NCI-H1694 (cell line): ENCODE measurements around the gene HBM.
"Not testable (repeated sequence)": the region's sequence is repeated elsewhere in the genome, so short reads cannot be mapped to it uniquely, and the experiment has no call there.

Experiments
- DNase-seq: peaks from one replicate; lab custom pipeline; 2025; lab: John Stamatoyannopoulos, UW

Gene HBM

GRCh38 chr16:165539-166374 lies at the start of gene HBM:
Gene HBM, plus strand, starts transcription at chr16:165978. Its CDS starts 20 bp downstream, at chr16:165998.
- no peak for DNase-seq

- DNase-seq, result no peak
These were observed 49.8 kb upstream of the HBM start for GRCh38 chr16:116015-116414.

- DNase-seq, result peak; percentile 24
These were observed 48.1 kb upstream of the HBM start for GRCh38 chr16:117379-118365.

- no peak for DNase-seq
These were observed 46.9 kb upstream of the HBM start for GRCh38 chr16:118857-119256.

GRCh38 chr16:119295-119694 lies 46.5 kb upstream of the HBM start:
- no peak for DNase-seq

GRCh38 chr16:119835-120491 lies 45.8 kb upstream of the HBM start:
- no peak for DNase-seq

GRCh38 chr16:120756-121155 lies 45.0 kb upstream of the HBM start:
- DNase-seq, result no peak

GRCh38 chr16:122361-122760 lies 43.4 kb upstream of the HBM start:
- no peak for DNase-seq

- DNase-seq, result not testable (repeated sequence)
These were observed 42.0 kb upstream of the HBM start for GRCh38 chr16:123558-124350.

- no peak for DNase-seq
These were observed 40.8 kb upstream of the HBM start for GRCh38 chr16:125011-125410.

- no peak for DNase-seq
These were observed 36.7 kb upstream of the HBM start for GRCh38 chr16:129075-129474.

GRCh38 chr16:130533-131173 lies 35.1 kb upstream of the HBM start:
- no peak for DNase-seq

- no peak for DNase-seq
These were observed 33.7 kb upstream of the HBM start for GRCh38 chr16:132120-132519.

- no peak for DNase-seq
These were observed 32.1 kb upstream of the HBM start for GRCh38 chr16:133716-134115.

GRCh38 chr16:138049-138417 lies 27.7 kb upstream of the HBM start:
- DNase-seq, result no peak

- no peak for DNase-seq
These were observed 25.5 kb upstream of the HBM start for GRCh38 chr16:140175-140857.

GRCh38 chr16:142405-142967 lies 23.3 kb upstream of the HBM start:
- DNase-seq, result no peak

- no peak for DNase-seq
These were observed 22.7 kb upstream of the HBM start for GRCh38 chr16:143047-143446.

- DNase-seq, result no peak
These were observed 22.3 kb upstream of the HBM start for GRCh38 chr16:143456-143855.

GRCh38 chr16:144797-145252 lies 21.0 kb upstream of the HBM start:
- DNase-seq, result no peak
